ENCODE measurements around the gene TPPP2. TPM values are rescaled to one million over a fixed set of nuclear protein-coding genes. Genes with fewer than 3 reads are reported as not detected.

Gene TPPP2
- total and polyA plus RNA-seq, 2 of the 4 experiments (the other 2 are of a cell fraction), result not detected

GRCh38 chr14:21032326-21033132, 2.5 kb downstream of the TPPP2 start:
- Histone ChIP-seq H2AK5ac (ENCODE audit: low read depth, low read length) (no peak overlapping the region), H3K14ac (replicated peaks; ENCODE audit: low read depth, low read length) (no peak overlapping the region), H3K9ac (ENCODE audit: low read depth, low read length) (no peak overlapping the region), H4K5ac (ENCODE audit: low read depth, low read length) (no peak overlapping the region), H3K79me1 (ENCODE audit: low read depth in 1 of 2, low read length in 2 of 2) (no peaks in the 10 kb centered on the region), H2BK5ac (ENCODE audit: low read depth, low read length, poor library complexity, severe bottlenecking) (no peak overlapping the region), H4K8ac (ENCODE audit: low read depth in 2 of 2, low read length in 2 of 2) (no peak overlapping the region), H3K4me2 (ENCODE audit: low read depth, low read length) (no peak overlapping the region), H2AFZ (replicated peaks; ENCODE audit: low read length, poor library complexity) (no peak overlapping the region), H3K27ac (ENCODE audit: insufficient read depth, low read length) (no peak overlapping the region), H4K20me1 (ENCODE audit: insufficient read depth, low read length) (no peaks in the 10 kb centered on the region), H3K18ac (ENCODE audit: low read depth, low read length) (no peak overlapping the region), H2AK9ac (replicated peaks; ENCODE audit: low read depth, low read length, poor library complexity) (no peak overlapping the region), H3K56ac (ENCODE audit: extremely low read depth, insufficient read depth, low read length) (no peak overlapping the region), H3K23ac (ENCODE audit: low read depth, low read length) (no peak overlapping the region), H3K9me3 (ENCODE audit: control insufficient read depth, insufficient read depth, low read length) (no peaks in the 10 kb centered on the region), H3K9me1 (ENCODE audit: insufficient read depth, low read length) (no peaks in the 10 kb centered on the region), H2BK120ac (ENCODE audit: low read depth, low read length) (no peak overlapping the region), H2BK20ac (ENCODE audit: low read depth, low read length) (no peak overlapping the region), H2BK15ac (ENCODE audit: low read depth, low read length) (no peak overlapping the region), H3K4me3 (ENCODE audit: insufficient read depth, low read depth, low read length) (no peak overlapping the region), H3K4me1 (ENCODE audit: control insufficient read depth, insufficient read depth, low read length) (no peaks in the 10 kb centered on the region), H3K27me3 (ENCODE audit: control insufficient read depth, insufficient read depth, low read length) (peaks cover 61% of the 10 kb centered on the region), H3K36me3 (ENCODE audit: control insufficient read depth, insufficient read depth, low read length) (no peaks in the 10 kb centered on the region), H3K4ac (ENCODE audit: low read depth, low read length) (no peak overlapping the region), H4K91ac (ENCODE audit: insufficient read depth, low read depth, low read length) (no peak overlapping the region)
- CTCF ChIA-PET, result interaction anchor here (3.8 kb wide), 1 partner anchor 18 kb away, joined by 11 read pairs; no protein-coding TSS in a partner anchor
- DNase-seq (no peak), ATAC-seq (ENCODE audit: low read depth) (no peak)
- BruUV-seq (replicated peaks), result no TSS peak
- dilution Hi-C loops (cut with HindIII; ENCODE audit: low sequenced_read_pairs, unreplicated experiment) (no loop called here), intact Hi-C loops (cut with micrococcal nuclease) (no loop called here), in situ Hi-C loops (cut with MboI; ENCODE audit: low sequenced_read_pairs) (no loop called here)
- no CpG with 5 or more reads among the region's 5 CpGs for WGBS, 2 experiments (ENCODE audit: extremely low coverage in 2 of 2, insufficient read length in 1 of 2)
- POLR2A ChIA-PET (ENCODE audit: unreplicated experiment), result no interaction called here
- TF ChIP-seq FOS (IDR thresholded peaks at IDR 0.05; ENCODE audit: low read depth, low read length), result no peak
- no peak for TF ChIP-seq CHD1 (IDR thresholded peaks at IDR 0.05; ENCODE audit: low read depth, low read length)
- no peak for TF ChIP-seq MXI1 (IDR thresholded peaks at IDR 0.05; ENCODE audit: borderline replicate concordance, low read depth, low read length)
- no peak for TF ChIP-seq RCOR1 (IDR thresholded peaks at IDR 0.05; ENCODE audit: insufficient replicate concordance, low read length)
- TF ChIP-seq POLR2A (IDR thresholded peaks at IDR 0.05; ENCODE audit: low read depth, low read length), result no peak
- no peak for TF ChIP-seq ELK1 (IDR thresholded peaks at IDR 0.05; ENCODE audit: borderline replicate concordance, low read depth, low read length)
- TF ChIP-seq RAD21 (IDR thresholded peaks at IDR 0.05; ENCODE audit: low read length), result no peak
- TF ChIP-seq USF2 (IDR thresholded peaks at IDR 0.05; ENCODE audit: low read depth, low read length), result no peak
- TF ChIP-seq RFX5 (IDR thresholded peaks at IDR 0.05; ENCODE audit: low read depth, low read length), result no peak
- TF ChIP-seq SMC3 (IDR thresholded peaks at IDR 0.05; ENCODE audit: low read depth, low read length), result no peak
- TF ChIP-seq CTCF (conservative IDR thresholded peaks at IDR 0.05; ENCODE audit: low read depth, low read length), result no peak
- TF ChIP-seq MAFK (IDR thresholded peaks at IDR 0.05; ENCODE audit: low read depth, low read length), result no peak
- no peak for TF ChIP-seq MAZ (IDR thresholded peaks at IDR 0.05; ENCODE audit: borderline replicate concordance, low read depth, low read length)
- TF ChIP-seq BHLHE40 (IDR thresholded peaks at IDR 0.05; ENCODE audit: low read depth, low read length), result no peak
- no peak for TF ChIP-seq NFE2L2 (IDR thresholded peaks at IDR 0.05; ENCODE audit: low read depth, low read length)
- TF ChIP-seq CEBPB (IDR thresholded peaks at IDR 0.05; ENCODE audit: low read depth, low read length), result no peak

Data from IMR-90 (cell line).